ENCODE measurements around the gene GGA2. TPM values are rescaled to one million over a fixed set of nuclear protein-coding genes. Genes with fewer than 3 reads are reported as not detected.
A peak's percentile ranks its signal among the peaks of the same experiment; 100 is the strongest.

GGA2 gene
- total RNA-seq, 2 experiments from 2014 or later = 125 to 137 TPM

DNA sequence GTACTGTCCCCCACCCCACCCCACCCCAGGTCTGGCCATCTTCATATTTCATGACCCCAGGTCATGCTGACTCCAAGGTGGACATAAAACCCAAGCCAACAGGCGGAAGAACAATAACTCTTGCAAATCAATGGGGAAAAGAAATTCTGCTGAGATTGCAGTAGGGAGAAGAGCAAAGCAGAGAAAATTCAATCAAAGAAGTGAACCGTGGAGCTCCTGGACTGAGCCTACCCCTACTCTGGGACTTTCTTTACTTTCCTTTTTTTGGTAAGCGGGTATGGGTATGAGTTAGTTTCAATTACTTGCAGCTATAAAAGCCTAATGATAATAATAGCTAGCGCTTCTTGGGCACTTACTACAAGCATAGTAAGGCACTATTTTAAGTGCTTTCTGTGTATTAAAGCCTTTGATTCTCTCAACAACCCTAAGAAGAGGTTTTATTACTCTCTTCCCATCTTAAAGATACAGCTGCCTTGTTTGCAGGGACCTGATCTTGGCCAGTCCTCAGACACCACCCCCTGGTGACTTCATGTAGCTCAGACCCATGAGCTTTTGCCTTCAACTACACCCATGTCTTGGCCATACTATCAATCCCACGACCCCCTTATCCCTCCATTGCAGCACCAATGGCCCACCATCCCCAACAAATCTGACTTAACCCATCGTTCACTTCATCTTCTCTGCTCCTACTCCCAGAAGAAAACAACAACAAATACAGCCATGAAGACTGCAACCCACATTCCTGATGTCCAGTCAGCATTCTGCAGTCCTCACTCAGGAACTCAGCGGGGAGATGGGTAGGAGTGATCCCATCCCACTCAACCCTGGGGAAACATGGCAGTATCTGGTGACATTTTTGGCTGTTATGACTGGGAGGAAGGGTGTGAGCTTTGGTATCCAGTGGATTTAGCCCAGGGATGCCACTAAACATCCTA, 4.4 kb downstream of the GGA2 start:
- POLR2A ChIA-PET = interaction anchor here (0.7 to 2.1 kb wide), 3 partner anchors 9 to 21 kb away, joined by 3 to 8 read pairs (median 4); no protein-coding TSS in a partner anchor
- no peak overlapping the region for H3K27ac Mint-ChIP-seq
- H3K9me3 Mint-ChIP-seq = peaks cover 1% of the 10 kb centered on the region

GRCh38 chr16:23505180-23505665, 5.1 kb downstream of the GGA2 start:
- DNase-seq (no peak), ATAC-seq (ENCODE audit: low read depth) (no peak)
- H3K27ac Mint-ChIP-seq = peak overlapping the region; percentile 71
- H3K4me3 Mint-ChIP-seq = peak overlapping the region; percentile 35
- POLR2A ChIA-PET = interaction anchor here (0.6 to 2.1 kb wide), 4 partner anchors 9 to 47 kb away, joined by 3 to 8 read pairs (median 4); no protein-coding TSS in a partner anchor
- peaks cover 56% of the 10 kb centered on the region for H3K4me1 Mint-ChIP-seq
- H3K36me3 Mint-ChIP-seq = peaks cover 24% of the 10 kb centered on the region
- H3K27me3 Mint-ChIP-seq = no peaks in the 10 kb centered on the region
- peaks cover 1% of the 10 kb centered on the region for H3K9me3 Mint-ChIP-seq

More for the DNA sequence above, 4.4 kb downstream of the GGA2 start:
- DNase-seq (no peak), ATAC-seq (ENCODE audit: low read depth) (no peak)
- Mint-ChIP-seq H3K4me3 (no peak overlapping the region), H3K4me1 (peaks cover 56% of the 10 kb centered on the region), H3K36me3 (peaks cover 25% of the 10 kb centered on the region), H3K27me3 (no peaks in the 10 kb centered on the region)

GRCh38 chr16:23504453-23505179, 5.7 kb downstream of the GGA2 start:
- Mint-ChIP-seq H3K4me1 (peaks cover 57% of the 10 kb centered on the region), H3K9me3 (peaks cover 1% of the 10 kb centered on the region), H3K4me3 (peak overlapping the region; percentile 35), H3K27ac (peak overlapping the region; percentile 71), H3K27me3 (no peaks in the 10 kb centered on the region), H3K36me3 (peaks cover 22% of the 10 kb centered on the region)
- ATAC-seq (ENCODE audit: low read depth) (peak; percentile 83), DNase-seq (peak; percentile 56)
- POLR2A ChIA-PET = interaction anchor here (0.6 to 2.1 kb wide), 4 partner anchors 10 to 47 kb away, joined by 3 to 8 read pairs (median 4); no protein-coding TSS in a partner anchor

DNA sequence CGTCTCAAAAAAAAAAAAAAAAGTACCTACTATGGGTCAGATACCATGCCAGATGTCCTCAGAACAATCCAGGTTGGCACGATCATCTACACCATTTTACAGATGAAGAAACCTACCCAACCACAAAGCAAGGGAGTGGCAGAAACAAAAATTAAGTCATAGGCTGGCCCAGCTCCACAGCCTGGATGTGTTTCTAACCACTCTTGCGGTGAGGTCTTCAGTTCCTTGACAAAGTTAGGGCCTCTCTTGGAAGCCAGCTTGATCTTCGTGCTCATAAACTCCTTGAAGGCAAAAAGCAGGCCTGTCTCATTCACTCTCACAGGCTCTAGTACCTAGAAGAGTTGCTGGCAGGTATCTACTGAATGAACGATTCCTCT, 6.2 kb downstream of the GGA2 start:
- ATAC-seq (ENCODE audit: low read depth) (no peak), DNase-seq (no peak)
- peak overlapping the region; percentile 71 for H3K27ac Mint-ChIP-seq
- H3K27me3 Mint-ChIP-seq = no peaks in the 10 kb centered on the region
- H3K9me3 Mint-ChIP-seq = peaks cover 1% of the 10 kb centered on the region
- POLR2A ChIA-PET = interaction anchor here (1.1 to 2.1 kb wide), 2 partner anchors 11 to 20 kb away, joined by 3 to 8 read pairs; no protein-coding TSS in a partner anchor
- H3K4me1 Mint-ChIP-seq = peaks cover 51% of the 10 kb centered on the region
- H3K36me3 Mint-ChIP-seq = peaks cover 16% of the 10 kb centered on the region
- peak overlapping the region; percentile 35 for H3K4me3 Mint-ChIP-seq

DNA sequence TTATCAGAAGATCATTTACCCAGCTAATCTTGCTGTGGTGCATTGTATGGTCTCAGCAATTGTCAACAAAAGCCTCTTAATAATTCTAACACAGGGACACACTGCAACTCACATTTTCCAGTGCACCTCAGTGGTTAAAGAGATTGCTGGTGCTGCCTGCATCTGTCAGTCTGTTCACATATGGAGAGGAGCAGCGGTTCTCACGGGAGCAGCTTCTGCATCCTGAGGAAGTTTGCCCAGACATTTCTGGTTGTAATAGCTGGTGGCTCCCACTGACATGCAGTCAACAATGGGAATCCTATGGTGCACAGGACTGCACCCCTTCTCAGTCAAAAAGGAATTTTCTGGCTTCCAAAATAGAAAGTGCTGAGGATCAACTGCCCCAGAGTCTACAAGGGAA, 7.8 kb downstream of the GGA2 start:
- DNase-seq (no peak), ATAC-seq (ENCODE audit: low read depth) (no peak)
- Mint-ChIP-seq H3K4me3 (no peak overlapping the region), H3K9me3 (no peaks in the 10 kb centered on the region), H3K27ac (no peak overlapping the region), H3K36me3 (peaks cover 7% of the 10 kb centered on the region), H3K27me3 (no peaks in the 10 kb centered on the region), H3K4me1 (peaks cover 46% of the 10 kb centered on the region)
- POLR2A ChIA-PET = no interaction called here

- Mint-ChIP-seq H3K4me1 (peaks cover 45% of the 10 kb centered on the region), H3K4me3 (no peak overlapping the region), H3K27me3 (no peaks in the 10 kb centered on the region), H3K27ac (no peak overlapping the region), H3K36me3 (peaks cover 7% of the 10 kb centered on the region), H3K9me3 (no peaks in the 10 kb centered on the region)
- no peak for ATAC-seq (ENCODE audit: low read depth)
- DNase-seq = no peak
- POLR2A ChIA-PET = no interaction called here
Measured at GRCh38 chr16:23501291-23501690, 9.0 kb downstream of the GGA2 start.

DNA sequence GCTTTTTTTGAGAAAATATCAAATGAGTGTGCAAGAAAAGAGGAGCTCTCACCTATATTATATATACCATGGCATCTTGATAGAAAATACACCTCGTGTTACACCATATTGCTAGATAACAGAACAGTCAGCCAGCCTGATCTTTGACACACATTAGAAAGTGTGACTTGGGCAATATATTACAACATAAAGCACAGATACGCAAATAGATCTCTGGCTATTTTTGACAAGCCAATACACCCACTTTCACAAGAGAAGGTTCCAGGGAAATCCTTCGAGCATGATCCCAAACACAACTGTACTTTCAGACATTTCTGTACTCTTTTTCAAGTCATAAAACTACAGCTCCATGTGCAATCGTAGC, 9.4 kb downstream of the GGA2 start:
- Mint-ChIP-seq H3K4me1 (peaks cover 41% of the 10 kb centered on the region), H3K4me3 (no peak overlapping the region), H3K36me3 (peaks cover 3% of the 10 kb centered on the region), H3K27me3 (no peaks in the 10 kb centered on the region), H3K9me3 (no peaks in the 10 kb centered on the region), H3K27ac (no peak overlapping the region)
- POLR2A ChIA-PET = no interaction called here
- DNase-seq (no peak), ATAC-seq (ENCODE audit: low read depth) (no peak)

DNA sequence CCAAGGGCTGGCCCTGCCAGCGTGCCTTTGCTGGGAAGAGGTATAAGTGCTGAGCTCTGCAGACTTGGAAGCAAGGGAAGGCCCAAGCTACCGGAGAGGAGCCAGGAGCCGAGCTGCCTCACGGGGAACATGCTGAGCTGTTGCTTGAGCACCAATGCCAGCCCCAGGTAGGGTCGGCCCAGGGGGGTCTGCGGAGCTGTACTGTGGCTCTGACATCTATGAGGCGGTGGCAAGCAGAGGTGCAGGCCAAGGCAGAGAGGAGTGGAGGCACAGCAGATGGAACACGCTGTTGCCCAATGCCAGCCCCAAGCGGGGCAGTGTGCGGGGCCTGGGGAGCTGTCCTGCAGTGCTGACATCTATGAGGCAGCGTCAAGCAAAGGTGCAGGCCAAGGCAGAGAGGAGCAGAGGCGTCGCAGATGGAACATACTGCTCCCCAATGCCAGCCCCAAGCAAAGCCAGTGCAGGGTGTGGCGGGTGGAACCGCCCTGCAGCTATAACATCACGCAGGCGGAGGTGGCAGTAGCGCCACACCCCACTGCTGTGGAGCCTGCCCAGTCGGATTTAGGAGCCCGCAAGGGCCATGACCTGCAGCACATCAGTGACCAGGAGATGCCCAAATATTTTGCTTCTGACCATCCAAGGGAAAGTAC, 10.0 kb downstream of the GGA2 start:
- Mint-ChIP-seq H3K27me3 (no peaks in the 10 kb centered on the region), H3K27ac (no peak overlapping the region), H3K9me3 (no peaks in the 10 kb centered on the region), H3K4me3 (no peak overlapping the region), H3K4me1 (peaks cover 39% of the 10 kb centered on the region), H3K36me3 (peaks cover 3% of the 10 kb centered on the region)
- DNase-seq (no peak), ATAC-seq (ENCODE audit: low read depth) (no peak)
- POLR2A ChIA-PET = no interaction called here

GRCh38 chr16:23499801-23500200, 10.5 kb downstream of the GGA2 start:
- peaks cover 35% of the 10 kb centered on the region for H3K4me1 Mint-ChIP-seq
- peaks cover 3% of the 10 kb centered on the region for H3K36me3 Mint-ChIP-seq
- no peaks in the 10 kb centered on the region for H3K27me3 Mint-ChIP-seq
- H3K27ac Mint-ChIP-seq = no peak overlapping the region
- no peaks in the 10 kb centered on the region for H3K9me3 Mint-ChIP-seq
- DNase-seq (no peak), ATAC-seq (ENCODE audit: low read depth) (no peak)
- POLR2A ChIA-PET = no interaction called here
- H3K4me3 Mint-ChIP-seq = no peak overlapping the region

GRCh38 chr16:23498863-23499262, 11.4 kb downstream of the GGA2 start:
- no peak for DNase-seq
- Mint-ChIP-seq H3K9me3 (no peaks in the 10 kb centered on the region), H3K4me1 (peaks cover 26% of the 10 kb centered on the region), H3K27ac (peak overlapping the region; percentile 3), H3K27me3 (no peaks in the 10 kb centered on the region), H3K36me3 (peaks cover 3% of the 10 kb centered on the region), H3K4me3 (no peak overlapping the region)
- POLR2A ChIA-PET = no interaction called here
- no peak for ATAC-seq (ENCODE audit: low read depth)

DNA sequence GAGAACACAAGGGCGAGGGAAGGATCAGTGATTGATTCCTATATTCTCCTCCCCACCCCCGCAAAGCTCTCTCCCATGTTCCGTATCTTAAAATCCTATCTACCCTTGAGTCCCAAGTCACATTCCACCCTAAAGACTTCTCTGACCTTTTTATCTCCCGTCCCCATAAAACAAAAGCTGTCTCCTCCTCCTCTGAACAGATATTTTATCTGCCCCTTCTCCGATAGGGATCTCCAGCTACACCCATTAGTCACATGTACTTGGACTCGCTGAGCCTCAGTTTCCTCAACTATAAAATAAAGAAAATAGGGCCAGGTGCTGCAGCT, 12.8 kb downstream of the GGA2 start:
- H3K4me3 Mint-ChIP-seq = no peak overlapping the region
- peaks cover 8% of the 10 kb centered on the region for H3K36me3 Mint-ChIP-seq
- no peak for ATAC-seq (ENCODE audit: low read depth)
- no peaks in the 10 kb centered on the region for H3K9me3 Mint-ChIP-seq
- H3K27ac Mint-ChIP-seq = peak overlapping the region; percentile 44
- peaks cover 17% of the 10 kb centered on the region for H3K4me1 Mint-ChIP-seq
- POLR2A ChIA-PET = no interaction called here
- DNase-seq = no peak
- H3K27me3 Mint-ChIP-seq = no peaks in the 10 kb centered on the region

DNA sequence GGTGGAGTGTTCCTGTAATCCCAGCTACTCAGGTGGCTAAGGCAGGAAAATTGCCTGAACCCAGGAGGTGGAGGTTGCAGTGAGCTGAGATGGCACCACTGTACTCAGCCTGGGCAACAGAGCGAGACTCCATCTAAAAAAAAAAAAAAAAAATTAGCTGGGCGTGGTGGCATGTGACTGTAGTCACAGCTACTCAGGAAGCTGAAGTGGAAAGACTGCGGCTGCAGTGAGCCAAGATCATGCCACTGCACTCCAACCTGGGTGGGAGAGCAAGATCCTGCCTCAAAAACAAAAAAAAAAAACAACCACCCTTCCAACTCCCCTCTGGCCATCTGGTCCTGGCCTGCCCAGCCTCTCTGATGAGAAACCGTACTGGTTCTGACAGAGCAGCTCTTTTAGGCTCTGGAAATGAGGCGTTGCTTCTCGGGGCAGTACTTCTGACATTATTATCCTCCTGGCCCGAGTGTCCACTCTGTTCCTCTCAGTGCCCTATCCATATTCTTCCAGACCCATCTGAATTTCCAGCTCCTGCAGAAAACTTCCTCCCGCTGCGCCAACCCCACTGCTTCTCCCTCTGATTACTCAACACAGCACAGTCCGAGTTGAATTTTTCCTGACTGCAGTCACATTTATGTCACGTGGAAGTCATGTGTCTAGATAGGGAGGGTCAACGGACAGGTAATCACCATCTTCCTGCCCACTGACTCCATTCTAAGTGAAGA, 13.3 kb downstream of the GGA2 start:
- Mint-ChIP-seq H3K4me1 (peaks cover 14% of the 10 kb centered on the region), H3K36me3 (peaks cover 8% of the 10 kb centered on the region)
- peak; percentile 45 for ATAC-seq (ENCODE audit: low read depth)

GRCh38 chr16:23495671-23496070, 14.6 kb downstream of the GGA2 start:
- Mint-ChIP-seq H3K9me3 (no peaks in the 10 kb centered on the region), H3K4me1 (peaks cover 12% of the 10 kb centered on the region), H3K4me3 (no peak overlapping the region), H3K27me3 (no peaks in the 10 kb centered on the region), H3K36me3 (peaks cover 15% of the 10 kb centered on the region), H3K27ac (peak overlapping the region; percentile 25)
- DNase-seq (no peak), ATAC-seq (ENCODE audit: low read depth) (no peak)
- POLR2A ChIA-PET = no interaction called here

More for the DNA sequence above, 13.3 kb downstream of the GGA2 start:
- Mint-ChIP-seq H3K4me3 (peak overlapping the region; percentile 14), H3K27ac (peak overlapping the region; percentile 44), H3K27me3 (no peaks in the 10 kb centered on the region), H3K9me3 (no peaks in the 10 kb centered on the region)
- DNase-seq = no peak
- POLR2A ChIA-PET = interaction anchor here (1.1 kb wide), 1 partner anchor 17 kb away, joined by 6 read pairs; no protein-coding TSS in a partner anchor

Data from activated naive CD8-positive, alpha-beta T cell treated with anti-CD3 and anti-CD28 coated beads, Interleukin-2, amount 10 ng/mL, durations not matched to agents 7 days and 5 days (primary cell).